Mesendoderm (in vitro differentiated cells): ENCODE results near the gene CCDC134.

Source experiments
- DNase-seq: peaks from one replicate; pipeline ENCODE4 v3.0.0; 2013
- H2AK5ac ChIP-seq: 2 replicates; pipeline ENCODE4 v1.6.1; 2013; ENCODE audit warnings: low read length, inconsistent platforms
- H2BK120ac ChIP-seq: 2 replicates; pipeline ENCODE4 v1.6.1; 2013; ENCODE audit warnings: low read depth, mild to moderate bottlenecking, low read length, moderate library complexity, mixed read lengths
- H2BK15ac ChIP-seq: replicated peaks from 2 replicates; pipeline ENCODE4 v1.6.1; 2013; ENCODE audit warnings: low read depth, mild to moderate bottlenecking, moderate library complexity
- H2BK5ac ChIP-seq: 2 replicates; pipeline ENCODE4 v1.6.1; 2013; ENCODE audit warnings: low read length, inconsistent platforms
- H3K18ac ChIP-seq: 2 replicates; pipeline ENCODE4 v1.6.1; 2013; ENCODE audit warnings: mild to moderate bottlenecking, low read length, mixed read lengths
- H3K23ac ChIP-seq: one replicate; pipeline ENCODE4 v1.6.1; 2013; ENCODE audit warnings: low read length
- H3K27ac ChIP-seq: 2 replicates; pipeline ENCODE4 v1.5.1; 2013; ENCODE audit warnings: low read depth, mild to moderate bottlenecking, inconsistent platforms, low read length, moderate library complexity
- H3K27me3 ChIP-seq: 2 replicates; pipeline ENCODE4 v1.6.1; 2013; ENCODE audit warnings: low read length, control low read depth, mild to moderate bottlenecking, inconsistent platforms; ENCODE audit not compliant: insufficient read depth, poor library complexity
- H3K36me3 ChIP-seq: 2 replicates; pipeline ENCODE4 v1.6.1; 2013; ENCODE audit warnings: low read length, inconsistent platforms; ENCODE audit not compliant: control insufficient read depth, insufficient read depth
- H3K4ac ChIP-seq: one replicate; pipeline ENCODE4 v1.6.1; 2013; ENCODE audit warnings: low read depth, mild to moderate bottlenecking, low read length, moderate library complexity
- H3K4me1 ChIP-seq: 2 replicates; pipeline ENCODE4 v1.6.1; 2013; ENCODE audit warnings: low read depth, low read length, inconsistent platforms; ENCODE audit not compliant: control insufficient read depth
- H3K4me2 ChIP-seq: 2 replicates; pipeline ENCODE4 v1.6.1; 2013; ENCODE audit warnings: low read length
- H3K4me3 ChIP-seq: 2 replicates; pipeline ENCODE4 v1.5.1; 2013; ENCODE audit warnings: mild to moderate bottlenecking, low read length
- H3K56ac ChIP-seq: one replicate; pipeline ENCODE4 v1.6.1; 2013; ENCODE audit warnings: low read length
- H3K79me1 ChIP-seq: 2 replicates; pipeline ENCODE4 v1.6.1; 2013; ENCODE audit warnings: low read length, inconsistent platforms
- H3K79me2 ChIP-seq: 2 replicates; pipeline ENCODE4 v1.6.1; 2013; ENCODE audit warnings: mild to moderate bottlenecking, low read length; ENCODE audit not compliant: control insufficient read depth, insufficient read depth
- H3K9ac ChIP-seq: 2 replicates; pipeline ENCODE4 v1.6.1; 2013; ENCODE audit warnings: low read length, inconsistent platforms
- H4K5ac ChIP-seq: one replicate; pipeline ENCODE4 v1.6.1; 2013; ENCODE audit warnings: low read length
- H4K8ac ChIP-seq: one replicate; pipeline ENCODE4 v1.6.1; 2013; ENCODE audit warnings: low read depth, mild to moderate bottlenecking, control low read depth, low read length, moderate library complexity
- WGBS: extraction: QIAGEN DNeasy Blood & Tissue Kit; methylation state at CpG from one replicate; pipeline ENCODE4 v1.1.7; 2013; ENCODE audit warnings: low lambda C conversion rate, missing lambda C conversion rate; ENCODE audit not compliant: insufficient coverage; ENCODE audit errors: extremely low coverage; 5-methylcytosine and 5-hydroxymethylcytosine counted together

CCDC134 gene

DNA sequence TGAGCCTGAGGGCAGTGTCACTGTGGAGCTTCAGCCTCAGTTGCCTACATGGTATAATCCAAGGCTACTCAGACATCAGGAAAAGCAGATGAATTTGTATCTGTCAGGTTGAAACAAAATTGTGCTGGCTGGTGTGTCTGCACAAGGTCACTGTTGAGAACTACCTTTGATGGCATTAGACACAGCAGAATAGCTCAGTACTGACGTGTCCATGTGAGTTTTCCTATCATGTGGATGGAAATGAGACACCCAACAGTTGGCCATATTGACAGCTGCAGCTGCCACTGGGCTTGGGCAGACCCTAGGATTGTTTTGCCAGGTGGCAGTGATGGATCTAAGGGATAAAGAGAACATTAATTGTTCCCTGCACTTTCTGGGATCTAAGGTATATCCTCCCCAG, 15.8 kb downstream of the CCDC134 start:
- Histone ChIP-seq H3K36me3 (peaks cover 3% of the 10 kb centered on the region), H3K56ac (no peak overlapping the region), H3K27ac (no peak overlapping the region), H3K27me3 (no peaks in the 10 kb centered on the region), H3K18ac (no peak overlapping the region), H4K8ac (no peak overlapping the region), H3K4ac (no peak overlapping the region), H2BK120ac (no peak overlapping the region), H2BK15ac (no peak overlapping the region), H3K9ac (no peak overlapping the region), H3K4me2 (no peak overlapping the region), H3K79me2 (no peaks in the 10 kb centered on the region), H3K4me3 (no peak overlapping the region), H2AK5ac (no peak overlapping the region), H4K5ac (no peak overlapping the region), H2BK5ac (no peak overlapping the region), H3K79me1 (no peaks in the 10 kb centered on the region), H3K23ac (no peak overlapping the region), H3K4me1 (no peaks in the 10 kb centered on the region)
- no CpG with 5 or more reads among the region's 1 CpG for WGBS
- no peak for DNase-seq

DNA sequence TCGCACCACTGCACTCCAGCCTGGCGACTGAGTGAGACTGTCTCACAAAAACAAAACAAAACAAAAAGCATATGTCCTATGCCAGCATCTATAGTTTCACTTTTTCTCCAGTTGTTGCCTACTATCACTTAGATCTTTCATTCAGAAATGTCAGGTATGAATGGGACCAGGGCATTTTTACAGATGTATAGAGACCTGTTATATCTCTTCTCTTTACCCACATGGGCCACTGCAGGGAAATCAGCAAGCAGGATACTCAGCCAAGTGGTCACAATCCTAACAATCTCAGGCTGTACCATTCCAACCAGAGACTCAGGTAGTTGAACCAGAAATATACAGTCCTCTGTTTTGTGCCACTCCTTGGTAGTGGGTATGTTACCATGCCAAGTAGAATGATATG, 16.4 kb downstream of the CCDC134 start:
- H3K79me2 ChIP-seq, result no peaks in the 10 kb centered on the region
- no peak overlapping the region for H3K4me3 ChIP-seq
- H3K79me1 ChIP-seq, result no peaks in the 10 kb centered on the region
- no peak for DNase-seq
- no peak overlapping the region for H3K23ac ChIP-seq
- no peak overlapping the region for H3K4ac ChIP-seq
- H3K27me3 ChIP-seq, result no peaks in the 10 kb centered on the region
- H3K4me2 ChIP-seq, result no peak overlapping the region
- H4K8ac ChIP-seq, result no peak overlapping the region
- H3K9ac ChIP-seq, result no peak overlapping the region
- no CpG with 5 or more reads among the region's 2 CpGs for WGBS
- H2BK120ac ChIP-seq, result no peak overlapping the region
- no peak overlapping the region for H4K5ac ChIP-seq
- H3K18ac ChIP-seq, result no peak overlapping the region
- H3K4me1 ChIP-seq, result no peaks in the 10 kb centered on the region
- no peak overlapping the region for H2AK5ac ChIP-seq
- H2BK5ac ChIP-seq, result no peak overlapping the region
- H3K36me3 ChIP-seq, result peaks cover 3% of the 10 kb centered on the region
- H3K56ac ChIP-seq, result no peak overlapping the region
- no peak overlapping the region for H2BK15ac ChIP-seq
- H3K27ac ChIP-seq, result no peak overlapping the region

DNA sequence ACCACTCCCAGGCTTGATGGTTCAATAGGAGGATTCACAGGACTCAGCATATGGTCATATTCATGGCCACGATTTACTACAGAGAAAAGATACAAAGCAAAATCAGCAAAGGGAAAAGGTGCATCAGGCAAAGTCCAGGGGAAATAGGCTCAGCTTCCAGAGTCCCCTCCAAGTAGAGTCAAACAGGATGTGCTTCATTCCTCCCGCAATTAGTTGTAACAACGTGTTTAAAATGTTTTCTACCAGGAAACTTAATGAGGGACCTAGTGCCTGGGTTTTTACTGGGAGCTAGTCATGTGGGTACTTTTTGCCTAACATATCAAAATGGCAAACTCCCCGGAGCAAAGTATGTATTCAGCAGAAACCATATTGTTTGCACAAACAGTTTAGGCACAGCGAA, 17.5 kb downstream of the CCDC134 start:
- Histone ChIP-seq H3K4me1 (no peaks in the 10 kb centered on the region), H2AK5ac (no peak overlapping the region), H3K27ac (no peak overlapping the region), H3K27me3 (no peaks in the 10 kb centered on the region), H4K5ac (no peak overlapping the region), H4K8ac (no peak overlapping the region), H2BK120ac (no peak overlapping the region), H3K4me2 (no peak overlapping the region), H3K18ac (no peak overlapping the region), H3K79me1 (no peaks in the 10 kb centered on the region), H3K9ac (no peak overlapping the region), H3K56ac (no peak overlapping the region), H3K23ac (no peak overlapping the region), H3K79me2 (no peaks in the 10 kb centered on the region), H2BK5ac (no peak overlapping the region), H3K4ac (no peak overlapping the region), H2BK15ac (no peak overlapping the region), H3K4me3 (no peak overlapping the region), H3K36me3 (peaks cover 3% of the 10 kb centered on the region)
- no peak for DNase-seq
- no CpG with 5 or more reads among the region's 5 CpGs for WGBS

DNA sequence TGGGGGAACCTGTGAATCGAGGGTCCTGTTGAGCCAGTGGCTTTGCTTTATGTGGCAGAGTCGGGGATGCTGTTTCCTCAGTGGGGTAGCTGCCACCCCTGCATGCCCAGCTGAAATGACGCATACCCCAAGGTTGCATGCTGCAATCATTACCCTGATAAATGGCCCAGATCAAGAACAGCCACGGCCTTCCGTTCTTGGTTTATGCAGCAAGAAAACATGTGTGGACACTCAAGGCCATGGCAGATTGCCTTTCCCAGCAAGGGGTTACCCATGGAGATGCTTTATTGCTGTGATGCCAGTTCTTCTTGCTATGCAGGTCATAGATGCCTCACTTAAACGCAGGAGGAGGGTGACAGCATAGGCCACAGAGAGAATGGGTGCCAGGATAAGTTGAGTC, 18.1 kb downstream of the CCDC134 start:
- H3K4me3 ChIP-seq, result no peak overlapping the region
- no CpG with 5 or more reads among the region's 6 CpGs for WGBS
- no peak overlapping the region for H2AK5ac ChIP-seq
- no peak overlapping the region for H3K4ac ChIP-seq
- H3K9ac ChIP-seq, result no peak overlapping the region
- H4K5ac ChIP-seq, result no peak overlapping the region
- H3K27ac ChIP-seq, result no peak overlapping the region
- H3K23ac ChIP-seq, result no peak overlapping the region
- no peak overlapping the region for H3K56ac ChIP-seq
- no peaks in the 10 kb centered on the region for H3K79me2 ChIP-seq
- no peak overlapping the region for H2BK120ac ChIP-seq
- H4K8ac ChIP-seq, result no peak overlapping the region
- no peaks in the 10 kb centered on the region for H3K79me1 ChIP-seq
- H3K4me1 ChIP-seq, result no peaks in the 10 kb centered on the region
- H2BK5ac ChIP-seq, result no peak overlapping the region
- no peak overlapping the region for H3K4me2 ChIP-seq
- DNase-seq, result no peak
- no peak overlapping the region for H2BK15ac ChIP-seq
- no peaks in the 10 kb centered on the region for H3K27me3 ChIP-seq
- H3K18ac ChIP-seq, result no peak overlapping the region
- peaks cover 3% of the 10 kb centered on the region for H3K36me3 ChIP-seq

DNA sequence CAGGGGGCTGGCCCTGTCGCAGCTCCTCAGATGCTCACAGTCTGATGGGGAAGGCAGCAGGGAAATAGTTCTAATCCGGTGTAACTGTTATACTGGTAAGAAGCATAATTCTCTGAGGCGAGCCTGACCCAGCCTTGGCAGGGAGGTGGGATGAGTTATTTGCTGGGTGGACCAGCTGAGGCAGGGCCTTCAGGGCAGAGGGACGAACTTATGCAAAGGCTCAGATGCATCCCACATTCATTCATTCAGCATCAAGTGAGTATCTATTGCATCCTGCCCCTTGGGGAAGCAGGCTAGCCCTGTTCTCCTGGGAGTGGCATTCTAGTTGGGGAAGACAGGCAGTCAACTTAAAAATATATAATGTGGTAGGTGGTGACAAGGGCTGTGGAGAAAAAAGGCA, 18.8 kb downstream of the CCDC134 start:
- Histone ChIP-seq H3K9ac (no peak overlapping the region), H3K4me1 (no peaks in the 10 kb centered on the region), H4K8ac (no peak overlapping the region), H2BK5ac (no peak overlapping the region), H2BK15ac (no peak overlapping the region), H3K4me2 (no peak overlapping the region), H2BK120ac (no peak overlapping the region), H3K79me2 (no peaks in the 10 kb centered on the region), H3K4ac (no peak overlapping the region), H3K18ac (no peak overlapping the region), H3K23ac (no peak overlapping the region), H4K5ac (no peak overlapping the region), H2AK5ac (no peak overlapping the region), H3K27ac (no peak overlapping the region), H3K56ac (no peak overlapping the region), H3K36me3 (peaks cover 3% of the 10 kb centered on the region), H3K27me3 (no peaks in the 10 kb centered on the region), H3K79me1 (no peaks in the 10 kb centered on the region), H3K4me3 (no peak overlapping the region)
- no peak for DNase-seq
- WGBS, result no CpG with 5 or more reads among the region's 4 CpGs

DNA sequence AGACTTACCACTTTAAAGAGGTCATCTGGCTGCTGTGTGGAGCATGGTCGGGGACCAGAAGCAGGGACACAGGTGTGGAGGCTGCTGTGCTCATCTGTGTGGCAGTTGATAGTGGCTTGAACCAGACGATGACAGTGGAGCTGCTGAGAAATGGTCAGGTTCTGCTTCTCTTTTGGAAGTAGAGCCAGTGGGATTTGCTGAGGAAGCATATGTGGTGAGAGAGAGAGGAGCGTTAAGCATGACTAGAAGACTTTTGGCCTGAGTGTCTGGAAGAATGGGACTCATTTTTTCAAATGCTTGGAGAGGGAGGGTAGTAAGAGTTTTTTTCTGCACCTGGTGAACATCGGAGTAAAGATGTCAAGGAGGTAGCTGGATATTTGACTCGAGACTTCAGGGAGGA, 20.0 kb downstream of the CCDC134 start:
- H3K9ac ChIP-seq, result no peak overlapping the region
- H4K8ac ChIP-seq, result no peak overlapping the region
- H3K79me2 ChIP-seq, result no peaks in the 10 kb centered on the region
- no CpG with 5 or more reads among the region's 5 CpGs for WGBS
- no peak overlapping the region for H3K4ac ChIP-seq
- no peak overlapping the region for H3K23ac ChIP-seq
- H3K4me3 ChIP-seq, result no peak overlapping the region
- H3K4me2 ChIP-seq, result no peak overlapping the region
- no peaks in the 10 kb centered on the region for H3K79me1 ChIP-seq
- H2BK5ac ChIP-seq, result no peak overlapping the region
- peaks cover 2% of the 10 kb centered on the region for H3K4me1 ChIP-seq
- H3K27me3 ChIP-seq, result no peaks in the 10 kb centered on the region
- H3K56ac ChIP-seq, result no peak overlapping the region
- no peak overlapping the region for H3K27ac ChIP-seq
- DNase-seq, result no peak
- no peak overlapping the region for H2BK15ac ChIP-seq
- H2BK120ac ChIP-seq, result no peak overlapping the region
- H3K18ac ChIP-seq, result no peak overlapping the region
- no peak overlapping the region for H4K5ac ChIP-seq
- peaks cover 3% of the 10 kb centered on the region for H3K36me3 ChIP-seq
- no peak overlapping the region for H2AK5ac ChIP-seq
